Measurements from ENCODE around the gene DGLUCY. TPM values are rescaled to one million over a fixed set of nuclear protein-coding genes. Genes with fewer than 3 reads are reported as not detected.
"Not testable (repeated sequence)": the region's sequence is repeated elsewhere in the genome, so short reads cannot be mapped to it uniquely, and the experiment has no call there.

The DGLUCY gene
- total and polyA plus RNA-seq, 10 donors = 24.1 to 134 (median 96.7) TPM

- peaks cover 21 to 91% (median 59%) of the 10 kb centered on the region in 6 donors for H3K4me1 ChIP-seq
- intact Hi-C loops (cut with DNase I; ENCODE audit: low total_unique reads) = no loop called here
- H3K27ac ChIP-seq = peak overlapping the region in 7 of 8 donors; percentile 32 to 87 (median 79)
- 57 to 78% (median 70%) methylated on average over 6 of the region's 6 CpGs for WGBS, 5 donors
- H3K9me3 ChIP-seq = no peaks in the 10 kb centered on the region
- H3K27me3 ChIP-seq (replicated peaks in 1 of 7) = no peaks in the 10 kb centered on the region
- TF ChIP-seq CTCF (IDR thresholded peaks at IDR 0.05 in 8 of 11, conservative IDR thresholded peaks at IDR 0.05 in 3 of 11) (no peak), POLR2A (IDR thresholded peaks at IDR 0.05) (no peak), POLR2AphosphoS5 (IDR thresholded peaks at IDR 0.05) (no peak)
- DNase-seq = no peak
- H3K36me3 ChIP-seq = no peaks in the 10 kb centered on the region
- H3K4me3 ChIP-seq = peak overlapping the region in 7 of 8 donors; percentile 0 to 65 (median 18)
Measured at GRCh38 chr14:91243074-91243471, 129.2 kb downstream of the DGLUCY start.

DNA sequence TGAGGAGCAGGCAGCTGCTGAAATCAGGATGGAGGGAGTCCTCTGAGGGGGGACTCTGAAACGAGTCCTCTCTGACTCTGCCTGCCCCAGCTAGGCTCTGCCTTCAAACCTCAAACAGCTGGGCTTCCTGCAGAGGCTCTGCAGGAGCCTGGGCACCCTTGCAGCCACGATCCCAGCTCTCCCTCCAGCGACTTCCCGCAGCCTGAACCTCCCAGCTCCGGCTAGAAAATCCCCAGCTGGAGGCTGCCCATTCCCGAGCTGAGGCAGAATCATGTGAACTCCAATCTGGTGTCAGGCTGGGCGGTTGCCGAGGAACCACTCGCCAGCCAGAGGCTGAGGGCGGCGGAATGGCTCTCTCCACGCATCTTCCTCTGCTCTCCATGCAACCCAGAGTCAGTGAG lies 130.6 kb downstream of the DGLUCY start, which contains the start of gene GPR68:
Gene GPR68, minus strand, starts transcription at position 204 of the 401 bp plus-strand sequence. CDS start 9,654 bp downstream, outside the sequence.
- no peak for TF ChIP-seq POLR2A (IDR thresholded peaks at IDR 0.05)
- TF ChIP-seq POLR2AphosphoS5 (IDR thresholded peaks at IDR 0.05) = peak in 1 of 3 donors; percentile 5
- no peak for TF ChIP-seq CTCF (IDR thresholded peaks at IDR 0.05 in 8 of 11, conservative IDR thresholded peaks at IDR 0.05 in 3 of 11)
- intact Hi-C loops (cut with DNase I; ENCODE audit: low total_unique reads) = no loop called here
- H3K36me3 ChIP-seq = no peaks in the 10 kb centered on the region
- peak within 1 kb of the TSS; percentile 53 to 87 (median 77) for H3K27ac ChIP-seq
- DNase-seq = peak; percentile 79
- no peaks in the 10 kb centered on the region for H3K9me3 ChIP-seq
- peaks cover 22 to 90% (median 62%) of the 10 kb centered on the region in 6 donors for H3K4me1 ChIP-seq
- peak within 1 kb of the TSS in 7 of 8 donors; percentile 10 to 65 (median 21) for H3K4me3 ChIP-seq
- no peaks in the 10 kb centered on the region for H3K27me3 ChIP-seq (replicated peaks in 1 of 7)
- WGBS, 5 donors = 29 to 38% (median 32%) methylated on average over 10 to 12 of the region's 12 CpGs; no CpG with 5 or more reads in 1 of the 5 donors

DNA sequence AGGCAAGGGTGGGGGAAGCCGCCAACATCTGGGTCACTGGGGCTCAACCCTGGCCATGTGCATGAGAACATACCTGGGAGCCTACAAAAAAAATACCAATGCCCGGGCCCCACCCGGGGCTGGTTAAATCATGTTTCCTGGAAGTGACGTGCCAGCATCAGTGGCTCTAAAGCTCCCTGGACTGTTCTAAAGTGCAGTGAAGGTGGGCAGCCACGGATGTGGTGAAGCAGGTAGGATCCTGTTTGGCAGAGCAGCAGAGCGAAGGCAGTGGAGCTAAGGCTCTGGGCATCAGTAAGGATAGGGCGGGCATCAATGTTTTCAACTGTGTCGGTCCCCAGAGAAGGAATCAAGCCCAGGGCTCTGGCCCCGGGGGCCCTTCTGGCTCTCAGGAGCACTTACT lies 131.2 kb downstream of the DGLUCY start:
- Histone ChIP-seq H3K9me3 (no peaks in the 10 kb centered on the region), H3K27ac (peak overlapping the region; percentile 53 to 87 (median 77)), H3K4me1 (peaks cover 27 to 94% (median 67%) of the 10 kb centered on the region in 6 donors), H3K4me3 (peak overlapping the region in 4 of 8 donors; percentile 20 to 65 (median 30)), H3K36me3 (no peaks in the 10 kb centered on the region), H3K27me3 (replicated peaks in 1 of 7) (no peaks in the 10 kb centered on the region)
- WGBS, 5 donors = 66 to 75% (median 71%) methylated on average over 7 to 9 of the region's 9 CpGs
- intact Hi-C loops (cut with DNase I; ENCODE audit: low total_unique reads) = no loop called here
- no peak for TF ChIP-seq POLR2A (IDR thresholded peaks at IDR 0.05)
- peak in 1 of 3 donors; percentile 53 for TF ChIP-seq POLR2AphosphoS5 (IDR thresholded peaks at IDR 0.05)
- no peak for TF ChIP-seq CTCF (IDR thresholded peaks at IDR 0.05 in 8 of 11, conservative IDR thresholded peaks at IDR 0.05 in 3 of 11)
- DNase-seq = peak; percentile 87

GRCh38 chr14:91245616-91246015 lies 131.7 kb downstream of the DGLUCY start:
- Histone ChIP-seq H3K27ac (peak overlapping the region; percentile 53 to 87 (median 77)), H3K4me1 (peaks cover 32 to 96% (median 73%) of the 10 kb centered on the region in 6 donors)
- H3K36me3 ChIP-seq; intact Hi-C loops (cut with DNase I; ENCODE audit: low total_unique reads); H3K4me3 ChIP-seq; H3K27me3 ChIP-seq (replicated peaks in 1 of 7); H3K9me3 ChIP-seq: not testable (repeated sequence)
- 93 to 97% (median 96%) methylated on average over 8 of the region's 8 CpGs for WGBS, 5 donors
- DNase-seq = peak; percentile 64

All from spleen (tissue), 11 donors.